ENCODE data around the gene TINAGL1. TPM values are rescaled to one million over a fixed set of nuclear protein-coding genes. Genes with fewer than 3 reads are reported as not detected.
A peak's percentile ranks its signal among the peaks of the same experiment; 100 is the strongest.
"Not testable (repeated sequence)": the region's sequence is repeated elsewhere in the genome, so short reads cannot be mapped to it uniquely, and the experiment has no call there.

TINAGL1 gene
- total RNA-seq, 2 donors from 2014 or later = 128 to 175 TPM

- DNase-seq = no peak
- no peak for ATAC-seq
- intact Hi-C loops (cut with DNase I) = no loop called here
Measured at GRCh38 chr1:31580891-31581603, 4.7 kb downstream of the TINAGL1 start.

DNA sequence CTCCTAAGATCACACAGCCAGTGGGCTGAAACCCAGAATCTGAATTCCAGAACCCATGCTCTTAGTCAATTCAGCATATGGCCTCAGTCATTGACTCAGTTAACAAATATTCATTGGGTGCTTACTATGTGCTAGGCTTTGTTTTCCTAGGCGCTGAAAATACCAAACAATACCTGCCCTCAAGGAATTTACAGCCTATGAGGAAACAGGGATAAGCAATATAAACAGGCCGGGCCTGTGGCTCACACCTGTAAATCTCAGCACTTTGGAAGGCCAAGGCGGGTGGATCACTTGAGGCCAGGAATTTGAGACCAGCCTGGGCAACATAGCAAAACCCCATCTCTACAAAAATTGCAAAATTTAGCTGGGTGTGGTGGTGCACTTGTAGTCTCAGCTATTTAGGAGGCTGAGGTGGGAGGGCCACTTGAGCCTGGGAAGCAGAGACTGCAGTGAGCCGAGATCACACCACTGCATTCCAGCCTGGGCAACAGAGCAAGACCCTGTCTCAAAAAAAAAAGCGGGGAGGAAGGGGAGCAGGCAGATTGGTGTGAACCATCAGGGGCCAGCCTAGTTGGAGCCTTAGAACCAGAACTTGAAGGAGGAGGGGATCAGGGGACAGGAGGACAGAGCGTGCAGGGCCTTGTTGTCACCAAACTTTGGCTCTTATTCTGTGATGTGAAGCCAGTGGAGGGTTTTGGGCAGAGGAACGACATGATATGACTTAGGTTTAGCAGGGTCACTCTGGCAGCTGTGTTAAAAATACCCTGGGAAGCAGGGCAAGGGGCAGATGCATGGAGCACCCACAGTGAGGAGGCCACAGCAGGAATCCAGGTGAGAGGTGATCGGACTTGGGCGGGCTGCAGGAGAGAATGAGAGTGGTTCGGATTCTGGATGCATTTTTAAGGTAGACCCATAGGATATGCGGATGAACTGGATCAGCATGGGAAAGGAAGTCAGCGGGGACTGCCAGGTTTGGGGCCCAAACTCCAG is 5.8 kb downstream of the TINAGL1 start:
- ATAC-seq = no peak
- DNase-seq = no peak
- intact Hi-C loops (cut with DNase I) = no loop called here

GRCh38 chr1:31583082-31583994 is 7.0 kb downstream of the TINAGL1 start:
- no peak for DNase-seq
- intact Hi-C loops (cut with DNase I) = no loop called here
- ATAC-seq = peak; percentile 7 to 23

DNA sequence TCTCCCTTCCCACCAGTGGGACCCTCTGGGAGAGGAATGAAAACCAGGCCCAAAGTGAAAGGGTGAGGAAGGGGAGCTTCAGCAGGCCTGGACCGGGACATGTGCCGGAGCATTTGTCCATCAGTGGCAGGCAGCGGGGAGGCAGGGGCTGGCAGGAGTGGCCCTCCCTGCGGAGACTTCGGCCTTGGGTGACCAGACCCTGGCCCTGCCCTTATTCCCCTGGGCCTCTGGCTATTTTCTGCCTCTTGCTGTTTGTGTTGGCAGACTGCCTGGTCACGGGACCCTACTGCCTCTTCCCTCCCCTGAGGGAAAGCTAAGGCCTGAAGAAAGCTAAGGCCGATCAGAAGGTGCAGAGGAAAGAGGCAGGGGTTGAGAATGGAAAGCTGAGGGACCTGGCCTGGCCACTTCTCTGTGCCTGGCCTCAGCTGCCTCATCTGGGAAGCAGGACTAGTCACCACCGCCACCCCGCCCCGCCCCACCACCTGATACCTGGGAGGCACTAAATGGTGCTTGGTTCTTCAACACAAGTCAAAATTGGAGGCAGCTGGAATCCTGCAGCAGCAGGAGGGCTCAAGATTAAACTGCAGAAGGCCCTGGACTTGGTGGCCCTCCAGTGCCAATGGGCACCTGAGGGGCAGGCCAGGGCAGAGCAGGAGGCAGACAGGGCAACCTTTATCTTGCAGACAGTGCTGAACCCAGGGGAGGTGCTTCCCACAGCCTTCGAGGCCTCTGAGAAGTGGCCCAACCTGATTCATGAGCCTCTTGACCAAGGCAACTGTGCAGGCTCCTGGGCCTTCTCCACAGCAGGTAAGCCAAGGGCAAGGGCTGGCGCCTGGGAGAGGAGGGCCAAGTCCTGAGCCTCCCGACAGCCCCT is 7.9 kb downstream of the TINAGL1 start:
- ATAC-seq (peak; percentile 55 to 70), DNase-seq (peak; percentile 88)
- intact Hi-C loops (cut with DNase I) = no loop called here

DNA sequence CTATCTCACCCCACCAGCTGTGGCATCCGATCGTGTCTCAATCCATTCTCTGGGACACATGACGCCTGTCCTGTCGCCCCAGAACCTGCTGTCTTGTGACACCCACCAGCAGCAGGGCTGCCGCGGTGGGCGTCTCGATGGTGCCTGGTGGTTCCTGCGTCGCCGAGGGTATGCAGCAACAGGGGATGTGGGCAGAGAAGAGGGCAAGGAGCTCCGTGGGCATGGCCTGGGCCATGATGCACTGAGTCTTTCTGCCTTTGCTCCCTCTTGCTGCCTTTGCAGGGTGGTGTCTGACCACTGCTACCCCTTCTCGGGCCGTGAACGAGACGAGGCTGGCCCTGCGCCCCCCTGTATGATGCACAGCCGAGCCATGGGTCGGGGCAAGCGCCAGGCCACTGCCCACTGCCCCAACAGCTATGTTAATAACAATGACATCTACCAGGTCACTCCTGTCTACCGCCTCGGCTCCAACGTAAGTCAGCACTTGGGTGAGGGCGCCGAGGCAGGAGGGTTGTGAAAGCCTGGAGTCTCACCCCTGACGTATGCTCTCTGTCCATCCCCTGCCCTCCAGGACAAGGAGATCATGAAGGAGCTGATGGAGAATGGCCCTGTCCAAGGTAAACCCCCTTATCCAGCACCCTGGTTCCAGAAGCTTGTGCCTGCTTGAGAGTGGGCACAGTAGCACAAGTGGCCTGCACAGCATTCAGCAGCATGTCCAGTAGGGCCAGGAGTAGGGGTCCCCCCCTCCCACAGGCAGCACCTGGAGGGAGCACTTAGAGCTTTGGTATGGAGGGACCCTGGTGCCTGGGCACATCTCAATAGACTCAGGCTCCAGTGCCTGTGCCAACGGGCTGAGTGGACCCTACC is 8.8 kb downstream of the TINAGL1 start:
- intact Hi-C loops (cut with DNase I) = no loop called here
- no peak for DNase-seq
- ATAC-seq = no peak

- DNase-seq (no peak), ATAC-seq (no peak)
- intact Hi-C loops (cut with DNase I) = no loop called here
Measured at GRCh38 chr1:31585736-31586365, 9.5 kb downstream of the TINAGL1 start.

DNA sequence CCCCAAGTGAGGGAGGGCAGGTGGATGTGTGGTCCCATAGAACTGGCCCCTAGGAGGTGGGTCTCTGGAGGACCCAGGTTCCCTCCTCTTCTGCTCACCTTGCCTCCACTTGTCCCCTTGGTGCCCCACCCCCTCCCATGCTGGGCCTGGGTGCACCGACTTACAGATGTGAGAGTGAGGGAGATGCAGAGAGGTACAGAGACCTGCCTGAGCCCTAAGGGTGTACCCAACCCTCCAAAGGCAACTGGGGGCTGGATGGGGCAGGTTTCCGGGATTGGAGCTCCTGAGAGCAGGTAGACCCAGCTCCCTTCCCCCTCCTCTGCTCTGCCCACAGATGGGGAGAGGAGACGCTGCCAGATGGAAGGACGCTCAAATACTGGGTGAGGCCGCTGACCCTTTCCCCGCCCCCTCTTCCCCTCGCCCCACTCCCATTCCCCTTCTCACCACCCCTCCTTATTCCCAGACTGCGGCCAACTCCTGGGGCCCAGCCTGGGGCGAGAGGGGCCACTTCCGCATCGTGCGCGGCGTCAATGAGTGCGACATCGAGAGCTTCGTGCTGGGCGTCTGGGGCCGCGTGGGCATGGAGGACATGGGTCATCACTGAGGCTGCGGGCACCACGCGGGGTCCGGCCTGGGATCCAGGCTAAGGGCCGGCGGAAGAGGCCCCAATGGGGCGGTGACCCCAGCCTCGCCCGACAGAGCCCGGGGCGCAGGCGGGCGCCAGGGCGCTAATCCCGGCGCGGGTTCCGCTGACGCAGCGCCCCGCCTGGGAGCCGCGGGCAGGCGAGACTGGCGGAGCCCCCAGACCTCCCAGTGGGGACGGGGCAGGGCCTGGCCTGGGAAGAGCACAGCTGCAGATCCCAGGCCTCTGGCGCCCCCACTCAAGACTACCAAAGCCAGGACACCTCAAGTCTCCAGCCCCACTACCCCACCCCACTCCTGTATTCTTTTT is 10.3 kb downstream of the TINAGL1 start:
- intact Hi-C loops (cut with DNase I) = no loop called here
- no peak for ATAC-seq
- no peak for DNase-seq

DNA sequence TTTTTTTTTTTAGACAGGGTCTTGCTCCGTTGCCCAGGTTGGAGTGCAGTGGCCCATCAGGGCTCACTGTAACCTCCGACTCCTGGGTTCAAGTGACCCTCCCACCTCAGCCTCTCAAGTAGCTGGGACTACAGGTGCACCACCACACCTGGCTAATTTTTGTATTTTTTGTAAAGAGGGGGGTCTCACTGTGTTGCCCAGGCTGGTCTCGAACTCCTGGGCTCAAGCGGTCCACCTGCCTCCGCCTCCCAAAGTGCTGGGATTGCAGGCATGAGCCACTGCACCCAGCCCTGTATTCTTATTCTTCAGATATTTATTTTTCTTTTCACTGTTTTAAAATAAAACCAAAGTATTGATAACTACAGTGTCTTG is 11.0 kb downstream of the TINAGL1 start:
- ATAC-seq; DNase-seq; intact Hi-C loops (cut with DNase I): not testable (repeated sequence)

- DNase-seq = peak; percentile 73
Measured at GRCh38 chr1:31587720-31588423, 11.6 kb downstream of the TINAGL1 start.

GRCh38 chr1:31588751-31589515 is 12.6 kb downstream of the TINAGL1 start:
- peak; percentile 14 to 34 for ATAC-seq
- intact Hi-C loops (cut with DNase I) = no loop called here

More at GRCh38 chr1:31587720-31588423, 11.6 kb downstream of the TINAGL1 start:
- ATAC-seq = peak; percentile 36 to 42
- intact Hi-C loops (cut with DNase I) = no loop called here

GRCh38 chr1:31591425-31592093 is 15.2 kb downstream of the TINAGL1 start:
- intact Hi-C loops (cut with DNase I) = no loop called here
- ATAC-seq = no peak
- no peak for DNase-seq

More at GRCh38 chr1:31588751-31589515, 12.6 kb downstream of the TINAGL1 start:
- peak; percentile 71 for DNase-seq

- no peak for ATAC-seq
- intact Hi-C loops (cut with DNase I) = no loop called here
- DNase-seq = no peak
Measured at GRCh38 chr1:31592132-31592531, 15.8 kb downstream of the TINAGL1 start.

- ATAC-seq (no peak), DNase-seq (no peak)
- intact Hi-C loops (cut with DNase I) = no loop called here
Measured at GRCh38 chr1:31593136-31593665, 16.9 kb downstream of the TINAGL1 start.

All from left cardiac atrium (tissue), 4 donors.